ENCODE data around the gene GZF1. TPM values are rescaled to one million over a fixed set of nuclear protein-coding genes. Genes with fewer than 3 reads are reported as not detected.

GZF1 gene
- total RNA-seq, 1 donor from 2014 or later: 16.6 TPM

DNA sequence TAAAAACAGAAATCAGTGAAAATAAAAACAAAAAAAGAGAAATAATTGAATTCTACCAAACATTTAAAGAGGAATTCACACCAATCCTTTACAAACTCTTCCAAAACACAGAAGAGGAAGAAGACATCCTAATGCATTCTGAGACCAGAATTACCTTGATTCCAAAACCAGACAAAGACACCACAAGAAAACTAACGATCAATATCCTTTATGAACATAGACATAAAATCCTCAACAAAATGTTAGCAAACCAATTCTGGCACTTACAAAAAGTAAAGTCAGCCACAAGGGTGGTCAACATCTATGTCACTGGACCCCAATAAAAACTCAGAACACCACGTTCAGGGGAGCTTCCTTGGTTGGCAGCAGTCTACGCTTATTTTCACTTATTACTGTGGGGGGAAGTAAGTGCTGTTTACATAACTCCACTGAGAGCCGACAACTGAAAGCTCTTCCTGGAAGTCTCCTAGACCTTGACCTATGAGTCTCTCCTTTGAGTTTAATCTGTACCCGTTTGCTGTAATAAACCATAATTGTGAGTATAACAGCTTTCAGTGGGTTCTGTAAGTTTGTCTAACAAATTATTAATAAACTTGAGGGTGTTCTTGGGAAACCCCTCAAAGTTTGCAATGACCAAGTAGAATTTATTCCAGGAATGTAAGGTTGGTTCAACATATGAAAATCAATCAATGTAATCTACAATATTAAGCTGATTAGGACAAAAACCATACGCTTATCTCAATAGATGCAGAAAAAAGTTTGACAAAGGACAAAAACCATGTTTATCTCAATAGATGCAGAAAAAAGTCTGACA, 24.5 kb downstream of the GZF1 start:
- peaks cover 2% of the 10 kb centered on the region for H3K36me3 ChIP-seq (ENCODE audit: control insufficient read depth, insufficient read depth, low read length)
- TF ChIP-seq, protein P1, sequence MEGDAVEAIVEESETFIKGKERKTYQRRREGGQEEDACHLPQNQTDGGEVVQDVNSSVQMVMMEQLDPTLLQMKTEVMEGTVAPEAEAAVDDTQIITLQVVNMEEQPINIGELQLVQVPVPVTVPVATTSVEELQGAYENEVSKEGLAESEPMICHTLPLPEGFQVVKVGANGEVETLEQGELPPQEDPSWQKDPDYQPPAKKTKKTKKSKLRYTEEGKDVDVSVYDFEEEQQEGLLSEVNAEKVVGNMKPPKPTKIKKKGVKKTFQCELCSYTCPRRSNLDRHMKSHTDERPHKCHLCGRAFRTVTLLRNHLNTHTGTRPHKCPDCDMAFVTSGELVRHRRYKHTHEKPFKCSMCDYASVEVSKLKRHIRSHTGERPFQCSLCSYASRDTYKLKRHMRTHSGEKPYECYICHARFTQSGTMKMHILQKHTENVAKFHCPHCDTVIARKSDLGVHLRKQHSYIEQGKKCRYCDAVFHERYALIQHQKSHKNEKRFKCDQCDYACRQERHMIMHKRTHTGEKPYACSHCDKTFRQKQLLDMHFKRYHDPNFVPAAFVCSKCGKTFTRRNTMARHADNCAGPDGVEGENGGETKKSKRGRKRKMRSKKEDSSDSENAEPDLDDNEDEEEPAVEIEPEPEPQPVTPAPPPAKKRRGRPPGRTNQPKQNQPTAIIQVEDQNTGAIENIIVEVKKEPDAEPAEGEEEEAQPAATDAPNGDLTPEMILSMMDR (IDR thresholded peaks at IDR 0.05; ENCODE audit: insufficient read depth, low read length, severe bottlenecking): no peak
- H3K4me3 ChIP-seq (ENCODE audit: low read depth, low read length): no peak overlapping the region
- DNase-seq (ENCODE audit: low read depth) (no peak), FAIRE-seq (no peak)
- H3K27me3 ChIP-seq (ENCODE audit: control insufficient read depth, insufficient read depth, low read length): no peaks in the 10 kb centered on the region

DNA sequence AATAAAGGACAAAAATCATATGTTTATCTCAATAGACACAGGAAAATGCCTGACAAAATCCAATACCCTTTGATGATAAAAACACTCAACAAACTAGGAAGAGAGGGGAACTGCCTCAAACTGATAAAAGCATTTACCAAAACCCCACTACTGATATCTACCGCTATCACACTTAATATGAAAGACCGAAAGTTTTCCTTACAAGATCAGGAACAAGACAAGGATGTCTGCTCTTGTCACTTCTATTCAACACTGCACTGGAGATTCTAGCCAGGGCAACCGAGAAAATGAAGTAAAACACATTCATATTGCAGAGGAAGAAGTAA, 25.1 kb downstream of the GZF1 start:
- FAIRE-seq (no peak), DNase-seq (ENCODE audit: low read depth) (no peak)
- H3K36me3 ChIP-seq (ENCODE audit: control insufficient read depth, insufficient read depth, low read length): peaks cover 3% of the 10 kb centered on the region
- no peaks in the 10 kb centered on the region for H3K27me3 ChIP-seq (ENCODE audit: control insufficient read depth, insufficient read depth, low read length)
- no peak overlapping the region for H3K4me3 ChIP-seq (ENCODE audit: low read depth, low read length)
- TF ChIP-seq, protein P1 (IDR thresholded peaks at IDR 0.05; ENCODE audit: insufficient read depth, low read length, severe bottlenecking): no peak

- FAIRE-seq: no peak
- H3K27me3 ChIP-seq (ENCODE audit: control insufficient read depth, insufficient read depth, low read length): no peaks in the 10 kb centered on the region
- DNase-seq (ENCODE audit: low read depth): no peak
- TF ChIP-seq, protein P1 (IDR thresholded peaks at IDR 0.05; ENCODE audit: insufficient read depth, low read length, severe bottlenecking): no peak
- peaks cover 13% of the 10 kb centered on the region for H3K36me3 ChIP-seq (ENCODE audit: control insufficient read depth, insufficient read depth, low read length)
- H3K4me3 ChIP-seq (ENCODE audit: low read depth, low read length): no peak overlapping the region
These were observed 28.3 kb downstream of the GZF1 start for GRCh38 chr20:23390091-23390774.

DNA sequence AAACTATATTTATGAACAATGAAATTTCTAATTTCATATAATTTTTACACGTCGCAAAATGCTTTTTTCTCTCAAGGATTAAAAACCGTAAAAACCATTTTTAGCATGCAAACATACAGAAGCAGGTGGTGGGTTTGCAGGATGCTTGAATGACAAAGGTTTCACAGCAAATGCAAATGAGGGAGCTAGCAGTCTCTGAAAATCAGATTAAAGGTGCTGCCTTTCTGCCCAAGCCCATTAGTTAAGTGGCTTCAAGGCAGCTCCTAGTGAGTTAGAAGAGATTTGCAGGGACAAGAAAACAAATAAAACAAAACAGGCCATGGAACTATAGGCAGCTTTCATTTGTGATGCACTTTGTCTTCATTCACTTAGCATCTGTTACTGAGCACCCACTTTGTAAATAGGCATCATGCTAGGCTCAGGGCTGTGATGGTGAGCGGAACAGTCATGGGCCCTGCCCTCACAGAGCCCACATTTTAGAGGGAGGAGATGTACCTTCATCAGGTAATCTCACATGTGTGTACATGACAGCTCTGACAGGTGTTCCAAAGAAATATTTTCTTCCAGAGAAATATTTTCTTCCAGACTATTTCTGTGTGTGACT, 29.8 kb downstream of the GZF1 start:
- Histone ChIP-seq H3K4me3 (ENCODE audit: low read depth, low read length) (no peak overlapping the region), H3K27me3 (ENCODE audit: control insufficient read depth, insufficient read depth, low read length) (no peaks in the 10 kb centered on the region), H3K36me3 (ENCODE audit: control insufficient read depth, insufficient read depth, low read length) (peaks cover 13% of the 10 kb centered on the region)
- no peak for DNase-seq (ENCODE audit: low read depth)
- TF ChIP-seq, protein P1 (IDR thresholded peaks at IDR 0.05; ENCODE audit: insufficient read depth, low read length, severe bottlenecking): no peak
- no peak for FAIRE-seq

GRCh38 chr20:23393996-23394775, 32.2 kb downstream of the GZF1 start:
- H3K27me3 ChIP-seq (ENCODE audit: control insufficient read depth, insufficient read depth, low read length): no peaks in the 10 kb centered on the region
- no peak for DNase-seq (ENCODE audit: low read depth)
- FAIRE-seq: no peak
- TF ChIP-seq, protein P1 (IDR thresholded peaks at IDR 0.05; ENCODE audit: insufficient read depth, low read length, severe bottlenecking): no peak
- H3K4me3 ChIP-seq (ENCODE audit: low read depth, low read length): no peak overlapping the region
- peaks cover 14% of the 10 kb centered on the region for H3K36me3 ChIP-seq (ENCODE audit: control insufficient read depth, insufficient read depth, low read length)
